GM21723 (cell line): ENCODE measurements around the gene SERPINA3.
"Not testable (repeated sequence)": the region's sequence is repeated elsewhere in the genome, so short reads cannot be mapped to it uniquely, and the experiment has no call there.

ENCODE experiments used
- ATAC-seq: cut with Tn5 transposase; IDR thresholded peaks from one replicate; pipeline ENCODE4 v1.9.1; 2021; ENCODE audit warnings: mild to moderate bottlenecking, moderate library complexity; ENCODE audit not compliant: unreplicated experiment

Gene SERPINA3

GRCh38 chr14:94584591-94585280 lies 27.5 kb upstream of the SERPINA3 start:
- ATAC-seq = no peak

- no peak for ATAC-seq
Measured at GRCh38 chr14:94586635-94587034, 25.6 kb upstream of the SERPINA3 start.

DNA sequence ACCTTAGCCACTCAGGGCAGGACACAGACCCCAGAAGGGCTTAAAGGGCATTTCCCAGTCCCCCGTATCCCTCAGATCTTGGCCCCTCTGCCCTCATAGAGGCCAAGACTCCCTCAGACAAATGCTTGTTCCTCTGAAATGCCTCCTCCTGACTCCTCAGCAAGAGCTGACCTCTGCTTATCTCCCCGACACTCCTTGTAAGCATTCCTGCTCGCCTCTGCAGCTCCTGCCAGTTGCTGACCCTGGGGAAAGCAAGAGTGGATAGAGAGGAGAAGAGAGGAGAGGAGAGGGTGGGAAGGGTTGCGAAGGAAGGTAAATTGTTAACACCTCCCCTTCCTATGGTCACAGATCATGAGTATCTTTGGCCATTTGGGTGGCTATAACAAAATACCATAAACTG lies 23.9 kb upstream of the SERPINA3 start:
- no peak for ATAC-seq

DNA sequence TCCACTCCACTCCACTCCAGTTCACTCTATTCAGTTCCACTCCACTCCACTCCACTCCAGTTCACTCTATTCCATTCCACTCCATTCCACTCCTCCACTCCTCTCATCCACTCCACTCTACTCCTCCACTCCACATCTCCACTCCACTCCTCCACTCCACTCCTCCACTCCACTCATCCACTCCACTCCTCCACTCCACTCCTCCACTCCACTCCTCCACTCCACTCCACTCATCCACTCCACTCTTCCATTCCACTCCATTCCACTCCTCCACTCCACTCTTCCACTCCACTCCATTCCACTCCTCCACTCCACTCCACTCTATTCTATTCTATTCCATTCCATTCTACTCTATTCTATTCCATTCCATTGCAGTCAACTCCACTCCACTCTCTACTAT lies 21.1 kb upstream of the SERPINA3 start:
- no peak for ATAC-seq

GRCh38 chr14:94591871-94592270 lies 20.3 kb upstream of the SERPINA3 start:
- no peak for ATAC-seq

DNA sequence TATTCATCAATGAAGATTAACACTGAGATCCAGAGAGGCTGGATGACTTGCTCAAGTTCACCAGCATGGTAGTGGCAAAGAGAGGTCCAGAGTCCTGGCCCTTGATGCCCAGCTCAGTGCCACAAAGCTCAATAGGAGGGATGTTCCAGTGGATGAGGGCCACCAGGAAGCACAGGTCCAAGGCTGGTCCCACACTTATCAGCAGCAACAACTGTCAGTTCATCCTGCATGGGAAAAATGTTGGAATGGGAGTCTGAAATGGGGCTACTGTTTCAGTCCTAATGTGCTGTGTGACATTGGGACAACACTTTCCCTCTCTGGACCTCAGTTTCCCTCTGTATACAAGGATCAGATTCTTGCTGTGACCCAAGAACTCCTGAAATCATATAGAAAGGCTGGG lies 19.7 kb upstream of the SERPINA3 start:
- ATAC-seq = no peak

DNA sequence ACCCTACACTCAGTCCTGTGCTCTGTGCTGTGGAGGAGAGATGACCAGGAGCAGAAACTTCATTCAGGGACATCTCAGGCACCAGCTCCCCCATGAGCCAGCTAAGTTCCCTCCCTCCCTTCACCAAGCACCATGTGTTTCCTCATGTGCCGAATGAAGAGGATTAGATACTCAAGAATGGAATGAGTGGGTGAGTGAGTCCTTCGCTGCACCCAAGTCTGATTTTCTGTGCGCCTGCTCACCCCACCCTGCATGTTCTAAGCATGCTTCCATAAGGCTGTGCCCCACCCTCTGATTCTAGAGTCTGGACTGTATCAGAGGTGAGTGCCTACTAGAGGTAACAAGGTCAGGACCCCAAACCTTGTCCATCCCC lies 18.8 kb upstream of the SERPINA3 start:
- no peak for ATAC-seq

DNA sequence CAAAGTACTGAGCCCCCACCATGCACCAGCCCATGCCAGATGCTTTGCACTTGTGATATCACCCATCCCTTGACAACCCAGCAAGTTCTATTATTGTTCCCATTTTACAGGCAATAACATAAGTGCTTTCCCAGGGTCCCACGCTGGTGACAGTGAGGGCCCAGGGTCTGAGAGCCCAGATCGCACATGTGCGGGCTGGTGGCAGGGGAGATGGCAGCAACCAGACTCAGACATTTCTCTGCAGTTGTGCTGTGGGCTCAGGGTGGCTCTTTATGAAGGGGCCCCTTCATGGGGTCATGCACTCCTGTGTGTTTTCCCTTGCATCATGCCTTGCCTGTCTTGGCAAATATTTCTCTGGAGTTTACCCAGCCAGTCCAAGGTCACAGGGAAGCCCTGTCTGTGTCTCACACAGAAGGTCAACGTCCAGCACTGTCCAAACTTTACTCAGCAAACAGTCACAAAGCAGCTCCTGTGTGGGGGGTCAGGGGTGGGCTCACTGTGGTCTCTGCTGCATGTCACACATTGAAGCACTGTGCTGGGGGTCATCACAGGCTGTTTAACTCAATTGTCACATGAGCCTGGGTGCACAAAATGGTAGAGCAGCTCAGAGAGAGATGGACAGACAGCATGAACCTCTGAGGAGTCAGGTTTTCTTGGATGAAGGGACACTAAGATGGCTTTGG lies 18.3 kb upstream of the SERPINA3 start:
- no peak for ATAC-seq

GRCh38 chr14:94594441-94594840 lies 17.8 kb upstream of the SERPINA3 start:
- no peak for ATAC-seq

- no peak for ATAC-seq
Measured at GRCh38 chr14:94595912-94596311, 16.3 kb upstream of the SERPINA3 start.

GRCh38 chr14:94596361-94596760 lies 15.8 kb upstream of the SERPINA3 start:
- no peak for ATAC-seq

DNA sequence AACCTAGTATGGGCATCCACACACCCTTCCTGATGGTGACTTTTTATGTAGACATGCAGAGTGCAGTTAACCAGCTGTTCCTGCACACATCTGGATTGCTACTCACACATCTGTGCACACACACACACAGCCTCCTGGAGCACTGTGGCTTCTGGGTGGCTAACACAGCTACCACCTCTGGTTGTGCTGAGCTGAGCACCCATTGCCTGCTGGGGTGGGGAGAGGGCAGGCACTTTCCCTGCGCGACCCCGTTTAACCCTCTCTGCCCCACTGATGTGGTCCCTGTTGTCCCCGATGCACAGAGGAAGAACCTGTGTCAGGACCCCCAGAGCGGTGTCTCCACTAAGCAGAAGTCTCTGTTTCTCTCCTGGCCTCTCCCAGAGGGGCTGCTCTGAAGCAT lies 14.4 kb upstream of the SERPINA3 start:
- ATAC-seq = no peak

- ATAC-seq = no peak
Measured at GRCh38 chr14:94598506-94598815, 13.7 kb upstream of the SERPINA3 start.

- ATAC-seq = no peak
Measured at GRCh38 chr14:94598816-94599655, 13.2 kb upstream of the SERPINA3 start.

DNA sequence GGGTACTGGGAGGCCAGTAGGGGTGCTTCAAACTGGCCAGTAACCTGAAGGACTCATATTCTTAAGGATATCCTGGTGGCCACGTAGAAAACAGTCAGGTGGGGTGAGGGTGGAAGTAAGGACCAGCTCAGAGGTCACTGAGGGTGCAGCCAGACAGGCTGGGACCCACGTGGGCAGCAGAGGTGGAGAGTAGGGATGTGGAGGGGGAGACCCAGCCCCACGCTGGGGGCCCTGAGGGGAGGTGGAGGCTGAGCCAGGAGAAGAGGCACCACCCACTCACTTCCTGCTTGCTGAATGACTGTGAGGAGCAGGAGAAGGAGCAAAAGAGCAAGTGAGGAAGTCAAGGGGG lies 12.6 kb upstream of the SERPINA3 start:
- ATAC-seq = no peak

DNA sequence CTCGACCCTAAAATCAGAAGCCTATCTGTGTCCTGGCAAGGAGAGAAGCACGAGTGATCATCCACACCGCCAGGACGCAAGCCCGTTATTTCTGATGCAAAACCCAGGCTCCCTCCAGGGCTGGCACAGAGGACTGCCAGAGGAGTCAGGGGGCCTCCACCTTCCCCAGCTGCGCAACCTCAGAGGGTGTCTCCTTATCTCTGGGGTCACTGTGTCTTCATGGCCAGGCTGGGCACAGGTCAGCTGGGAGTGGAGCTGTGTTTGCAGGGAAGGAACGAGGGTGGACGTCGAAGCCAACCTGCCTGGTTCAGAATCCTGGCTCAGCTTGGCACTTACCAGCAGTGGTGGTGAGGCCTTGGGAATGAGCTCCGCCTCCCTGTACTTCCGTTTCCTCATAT lies 12.0 kb upstream of the SERPINA3 start:
- ATAC-seq = no peak

- ATAC-seq = no peak
Measured at GRCh38 chr14:94601884-94602391, 10.3 kb upstream of the SERPINA3 start.

- ATAC-seq = no peak
Measured at GRCh38 chr14:94602722-94603121, 9.5 kb upstream of the SERPINA3 start.

- no peak for ATAC-seq
Measured at GRCh38 chr14:94605361-94605760, 6.8 kb upstream of the SERPINA3 start.

DNA sequence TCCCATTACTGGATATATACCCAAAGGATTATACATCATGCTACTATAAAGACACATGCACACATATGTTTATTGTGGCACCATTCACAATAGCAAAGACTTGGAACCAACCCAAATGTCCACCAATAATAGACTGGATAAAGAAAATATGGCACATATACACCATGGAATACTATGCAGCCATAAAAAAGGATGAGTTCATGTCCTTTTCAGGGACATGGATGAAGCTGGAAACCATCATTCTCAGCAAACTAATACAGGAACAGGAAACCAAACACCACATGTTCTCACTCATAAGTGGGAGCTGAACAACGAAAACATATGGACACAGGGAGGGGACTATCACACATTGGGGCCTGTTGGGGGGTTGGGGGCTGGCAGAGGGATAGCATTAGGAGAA lies 3.2 kb upstream of the SERPINA3 start:
- ATAC-seq = not testable (repeated sequence)

- ATAC-seq = no peak
Measured at GRCh38 chr14:94611179-94611578, 1.0 kb upstream of the SERPINA3 start.
